Measurements from ENCODE around the gene DNAH8.
"Not testable (repeated sequence)": the region's sequence is repeated elsewhere in the genome, so short reads cannot be mapped to it uniquely, and the experiment has no call there.

Gene DNAH8

GRCh38 chr6:38715016-38715689 lies at the start of gene DNAH8:
DNAH8 (plus strand) TSS chr6:38715311; CDS start chr6:38722810, 7,499 bp downstream.
- FAIRE-seq = no peak

DNA sequence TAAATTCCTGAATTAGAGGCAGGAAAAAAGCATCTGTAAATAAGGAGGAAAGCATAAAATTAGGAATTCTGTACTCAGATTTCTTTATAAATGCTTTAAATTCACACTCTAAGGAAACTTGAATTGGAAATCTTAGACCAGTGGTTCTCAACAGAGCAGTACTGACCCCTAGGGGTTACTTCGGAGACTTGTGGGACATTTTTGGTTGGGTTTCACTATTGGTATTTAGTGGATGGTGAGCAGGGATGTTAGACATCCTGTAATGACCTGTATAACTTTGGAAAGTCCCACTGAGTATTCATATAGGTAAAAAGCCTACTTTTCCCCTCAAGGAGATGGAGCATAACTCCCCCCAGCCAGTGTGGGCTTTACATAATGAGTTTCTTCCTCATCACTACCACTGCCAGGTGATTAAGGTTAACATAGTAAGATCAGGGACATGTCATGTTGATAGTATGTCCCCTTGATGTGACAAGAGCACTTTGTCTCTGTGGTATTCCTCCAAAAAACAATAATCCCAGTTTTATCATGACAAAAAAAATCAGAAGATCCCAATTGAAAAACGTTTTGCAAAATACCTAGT lies 43.1 kb upstream of the DNAH8 start:
- peak; percentile 98 for FAIRE-seq

DNA sequence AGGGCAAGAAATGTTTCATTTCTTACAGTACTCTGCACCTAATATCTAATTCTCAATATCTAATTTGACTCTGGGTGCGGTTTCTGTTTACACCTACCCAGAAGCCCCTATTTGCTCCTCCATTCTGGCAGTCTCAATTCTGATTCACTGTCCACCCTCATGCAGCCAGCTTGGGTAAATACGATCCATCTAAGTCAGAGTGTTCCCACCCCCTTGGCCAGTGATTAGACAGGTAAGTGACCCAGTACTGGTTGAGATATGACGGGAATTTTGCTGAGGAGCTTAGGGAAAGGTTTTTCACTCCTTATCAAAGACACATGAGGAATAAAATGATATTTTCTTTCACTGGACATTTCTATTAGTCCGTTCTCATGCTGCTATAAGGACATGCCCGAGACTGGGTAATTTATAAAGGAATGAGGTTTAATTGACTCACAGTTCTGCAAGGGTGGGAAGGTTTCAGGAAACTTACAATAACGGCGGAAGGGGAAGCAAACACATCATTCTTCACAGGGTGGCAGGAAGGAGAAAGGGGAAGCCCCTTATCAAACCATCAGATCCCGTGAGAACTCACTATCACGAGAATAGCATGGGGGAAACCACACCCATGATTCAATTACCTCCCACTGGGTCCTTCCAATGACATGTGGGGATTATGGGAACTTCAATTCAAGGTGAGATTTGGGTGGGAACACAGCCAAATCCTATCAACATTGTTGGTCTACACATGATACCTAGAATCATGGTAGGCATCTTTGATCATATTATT lies 41.5 kb upstream of the DNAH8 start:
- no peak for FAIRE-seq

DNA sequence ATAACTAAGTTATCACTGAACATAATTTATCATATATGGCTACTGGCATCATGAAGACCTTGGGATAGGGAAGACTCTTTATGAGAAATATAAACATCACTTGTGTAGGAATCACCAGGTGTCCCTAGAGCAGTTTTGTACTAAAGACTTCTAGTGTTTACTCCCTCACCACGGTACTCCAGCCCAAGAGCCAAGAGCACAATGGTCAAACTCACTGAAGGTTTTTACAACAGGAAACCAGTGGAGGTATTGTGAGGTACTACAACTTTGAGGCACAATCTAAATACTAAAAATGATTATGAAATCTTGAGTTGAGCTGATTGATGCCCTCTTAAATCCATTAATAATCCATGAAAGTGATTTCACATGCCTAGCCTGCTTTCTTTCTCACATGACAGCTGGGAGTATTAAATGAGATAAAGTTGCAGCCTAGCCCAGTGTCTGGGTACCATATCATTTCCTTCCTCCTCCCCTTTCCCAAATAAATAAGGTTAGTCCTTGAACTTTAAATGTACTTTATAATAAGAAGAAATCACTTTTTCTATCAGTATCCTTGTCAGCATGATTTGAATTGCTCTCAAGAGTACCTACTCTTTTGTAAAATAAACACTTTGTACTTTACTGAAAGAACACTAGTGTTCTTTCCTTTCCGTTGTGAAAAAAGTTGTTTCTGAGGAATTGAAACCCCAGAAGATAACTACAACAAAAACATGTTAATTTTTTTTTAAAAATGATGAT lies 38.7 kb upstream of the DNAH8 start:
- FAIRE-seq = no peak

DNA sequence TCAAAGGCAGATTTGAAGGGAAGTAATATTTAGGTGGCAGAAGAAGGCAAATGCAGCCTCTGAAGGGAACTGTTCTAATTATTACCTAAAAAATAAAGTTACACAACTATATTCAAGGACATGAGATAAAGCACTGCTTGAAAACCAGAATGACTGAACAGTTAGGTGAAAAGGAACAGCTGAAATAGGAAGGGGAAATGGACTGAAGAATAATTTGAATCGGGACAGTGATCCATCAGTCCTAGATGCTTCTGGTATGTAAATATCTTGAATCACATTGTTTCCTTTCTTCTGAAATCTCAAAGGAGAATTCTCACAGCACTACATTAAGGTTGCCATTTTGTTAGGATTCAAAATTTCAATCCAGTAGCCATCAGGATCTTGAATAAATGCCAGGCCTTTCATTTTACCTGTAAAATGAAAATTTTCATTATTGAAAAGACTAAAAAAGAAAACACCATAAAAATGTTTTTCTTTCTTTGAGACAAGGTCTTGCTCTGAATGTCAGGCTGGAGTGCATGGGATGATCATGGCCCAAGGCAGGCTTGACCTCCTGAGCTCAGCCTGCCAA lies 38.1 kb upstream of the DNAH8 start:
- no peak for FAIRE-seq

DNA sequence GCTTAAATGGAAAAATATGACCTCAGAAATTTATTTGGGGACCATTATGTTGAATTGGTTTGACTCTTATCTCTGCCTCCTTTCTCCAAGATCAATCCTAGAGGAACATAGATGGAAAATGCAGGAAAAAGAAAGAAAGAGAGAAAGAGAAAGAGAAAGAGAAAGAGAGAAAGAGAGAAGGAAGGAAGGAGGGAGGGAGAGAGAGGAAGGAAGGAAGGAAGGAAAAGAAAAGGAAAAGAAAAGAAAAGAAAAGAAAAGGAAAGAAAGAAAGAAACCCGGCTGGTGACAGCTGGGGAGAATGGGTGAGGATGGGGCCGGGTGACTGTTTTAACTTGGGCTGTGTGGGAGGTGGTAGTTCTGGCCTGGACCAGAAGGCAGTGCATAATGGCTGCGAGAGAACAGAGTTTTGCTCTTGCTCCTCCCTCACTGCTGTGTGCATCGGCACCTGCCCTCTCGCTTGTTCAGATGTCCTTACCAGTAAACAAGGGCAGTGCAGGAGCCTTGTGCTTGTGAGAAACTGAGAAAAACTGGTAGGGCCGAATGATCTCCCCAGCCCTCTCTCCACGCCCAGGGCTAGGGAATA lies 36.8 kb upstream of the DNAH8 start:
- FAIRE-seq = no peak

DNA sequence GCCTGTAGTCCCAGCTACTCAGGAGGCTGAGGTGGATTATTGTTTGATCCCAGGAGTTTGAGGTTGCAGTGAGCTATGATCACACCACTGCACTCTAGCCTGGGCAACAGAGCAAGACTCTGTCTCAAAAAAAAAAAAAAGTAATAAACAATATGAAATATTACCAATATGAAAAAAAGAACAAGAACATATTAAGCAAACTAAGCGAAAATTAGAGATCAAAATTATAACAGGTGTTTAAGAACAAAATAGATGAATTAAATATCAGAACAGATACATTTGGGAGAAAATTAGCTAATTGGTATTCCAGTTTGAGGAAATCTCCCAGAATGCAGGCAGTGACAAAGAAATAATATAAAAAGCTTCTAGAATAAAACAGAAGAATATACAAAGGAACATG lies 35.4 kb upstream of the DNAH8 start:
- no peak for FAIRE-seq

- FAIRE-seq = no peak
Measured at GRCh38 chr6:38681850-38682249, 33.3 kb upstream of the DNAH8 start.

GRCh38 chr6:38684237-38684636 lies 30.9 kb upstream of the DNAH8 start:
- no peak for FAIRE-seq

GRCh38 chr6:38684904-38685303 lies 30.2 kb upstream of the DNAH8 start:
- FAIRE-seq = no peak

GRCh38 chr6:38686270-38687042 lies 28.7 kb upstream of the DNAH8 start:
- FAIRE-seq = peak; percentile 37

- FAIRE-seq = no peak
Measured at GRCh38 chr6:38687043-38687353, 28.1 kb upstream of the DNAH8 start.

- FAIRE-seq = no peak
Measured at GRCh38 chr6:38687549-38687948, 27.6 kb upstream of the DNAH8 start.

DNA sequence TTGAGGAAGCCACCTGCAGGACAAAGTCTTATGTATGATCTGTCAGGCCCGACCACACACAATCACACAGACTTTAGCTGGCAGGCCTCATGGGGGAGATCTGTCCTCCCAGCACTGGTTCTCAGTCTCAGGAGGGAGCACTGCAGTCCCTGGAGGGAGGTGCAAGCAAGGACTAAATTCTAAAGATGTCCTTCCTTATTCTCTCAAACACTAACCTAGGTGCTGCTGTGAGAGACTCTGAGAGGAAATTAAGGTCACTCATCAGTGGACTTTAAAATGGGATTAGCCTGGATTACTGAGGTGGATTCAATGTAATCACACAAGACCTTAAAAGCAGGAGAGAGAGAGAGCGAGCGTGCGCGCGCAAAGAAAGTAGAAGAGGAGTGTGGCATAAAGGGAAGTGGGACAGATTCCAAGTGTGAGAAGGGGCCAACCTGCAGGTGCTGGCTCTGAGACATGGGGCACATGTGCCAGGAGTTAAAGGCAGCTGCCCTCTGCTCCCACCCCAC lies 26.5 kb upstream of the DNAH8 start:
- no peak for FAIRE-seq

DNA sequence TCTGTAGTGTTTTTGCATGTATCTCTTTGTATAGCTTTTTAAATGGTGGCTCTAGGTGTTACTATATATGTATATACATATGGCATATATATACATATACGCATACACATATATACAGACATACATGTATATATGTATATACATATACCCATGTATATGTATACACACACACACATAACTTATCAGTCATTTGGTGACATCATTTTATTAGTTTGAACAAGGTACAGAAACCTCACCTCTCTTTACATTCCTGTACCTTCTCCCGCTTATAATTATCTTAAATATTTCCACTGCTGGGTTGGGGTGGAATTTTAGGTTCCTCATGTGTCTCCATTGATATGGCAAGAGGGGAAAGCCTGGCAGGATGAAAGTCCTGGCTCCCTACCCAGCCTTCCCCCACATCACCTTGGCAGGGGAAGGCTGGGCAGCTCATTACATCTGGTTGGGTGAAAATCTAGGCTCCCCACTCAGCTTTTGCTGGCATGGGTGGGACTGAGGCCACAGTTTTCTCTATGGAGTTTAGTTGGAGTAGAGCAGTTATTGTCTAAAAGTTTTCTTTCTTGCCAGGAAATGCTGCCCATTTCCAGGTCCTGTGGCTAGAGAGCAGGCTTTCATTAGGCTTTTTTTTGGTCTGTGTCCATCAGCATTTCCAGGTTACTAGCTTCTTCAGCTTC lies 19.7 kb upstream of the DNAH8 start:
- FAIRE-seq = no peak

DNA sequence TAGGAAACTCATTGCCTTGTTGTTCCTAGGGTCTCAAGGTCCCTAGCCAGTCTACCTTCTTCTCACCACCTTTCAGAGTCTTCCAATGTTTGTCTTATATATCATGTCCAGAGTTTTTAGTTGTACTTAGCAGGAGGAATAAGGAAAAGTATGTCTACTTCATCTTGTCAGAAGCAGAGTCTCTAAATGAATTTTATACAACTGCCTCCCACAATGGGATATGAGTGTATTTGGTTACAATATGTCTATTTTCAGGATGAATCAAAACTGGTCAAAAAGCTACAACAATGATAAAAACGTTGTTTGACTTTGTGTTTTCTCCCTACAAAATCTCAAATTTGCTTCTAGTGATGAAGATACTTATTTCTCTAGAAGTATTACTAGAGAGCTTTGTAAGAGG lies 19.2 kb upstream of the DNAH8 start:
- no peak for FAIRE-seq

DNA sequence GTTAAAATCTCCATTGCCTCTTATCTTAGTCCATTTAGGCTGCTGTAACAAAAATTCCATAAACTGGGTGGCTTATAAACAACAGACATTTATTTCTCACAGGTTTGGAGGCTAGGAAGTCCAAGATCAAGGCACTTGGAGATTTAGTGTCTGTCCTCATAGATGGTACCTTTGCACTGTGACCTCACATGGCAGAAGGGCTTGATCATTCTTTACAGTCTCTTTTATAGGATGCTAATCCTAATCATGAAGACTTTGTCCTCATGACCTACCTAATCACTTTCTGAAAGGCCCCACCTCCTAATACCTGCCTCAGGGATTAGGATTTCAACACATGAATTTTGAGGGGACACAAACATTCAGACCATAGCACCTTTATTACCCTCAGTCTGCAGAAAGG lies 18.8 kb upstream of the DNAH8 start:
- FAIRE-seq = no peak

GRCh38 chr6:38697846-38698245 lies 17.3 kb upstream of the DNAH8 start:
- no peak for FAIRE-seq

GRCh38 chr6:38699702-38700101 lies 15.4 kb upstream of the DNAH8 start:
- FAIRE-seq = not testable (repeated sequence)

DNA sequence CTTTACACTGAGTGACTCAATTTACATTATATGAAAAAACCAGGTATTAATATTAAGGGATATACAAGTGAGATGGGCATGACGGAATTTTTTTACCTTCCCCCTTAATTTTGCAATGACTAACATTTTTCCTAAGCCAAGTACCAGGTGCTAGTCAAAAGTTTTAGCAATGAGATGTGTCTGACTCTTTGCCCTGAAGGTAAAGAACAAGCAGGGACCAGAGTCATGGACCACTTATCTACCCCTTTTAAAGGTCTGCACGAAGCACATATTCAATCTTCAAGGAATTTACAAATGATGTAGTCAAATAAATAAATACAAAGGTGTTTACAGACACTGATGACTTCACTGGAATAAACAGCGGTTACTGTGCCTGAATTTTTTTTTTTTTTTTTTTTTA lies 13.6 kb upstream of the DNAH8 start:
- no peak for FAIRE-seq
